Non-pigmented ciliary epithelial cell (primary cell): ENCODE results near the gene MSRB3.
"Not testable (repeated sequence)": the region's sequence is repeated elsewhere in the genome, so short reads cannot be mapped to it uniquely, and the experiment has no call there.

Experiments
- DNase-seq: peaks from one replicate; pipeline ENCODE4 v3.0.0-alpha.2; 2010; ENCODE audit warnings: low read depth

MSRB3 gene

GRCh38 chr12:65278576-65279368 is at the start of gene MSRB3:
TSS of gene MSRB3 (plus strand) at chr12:65278683. CDS start at chr12:65308580, 29,897 bp downstream.
- no peak for DNase-seq

DNA sequence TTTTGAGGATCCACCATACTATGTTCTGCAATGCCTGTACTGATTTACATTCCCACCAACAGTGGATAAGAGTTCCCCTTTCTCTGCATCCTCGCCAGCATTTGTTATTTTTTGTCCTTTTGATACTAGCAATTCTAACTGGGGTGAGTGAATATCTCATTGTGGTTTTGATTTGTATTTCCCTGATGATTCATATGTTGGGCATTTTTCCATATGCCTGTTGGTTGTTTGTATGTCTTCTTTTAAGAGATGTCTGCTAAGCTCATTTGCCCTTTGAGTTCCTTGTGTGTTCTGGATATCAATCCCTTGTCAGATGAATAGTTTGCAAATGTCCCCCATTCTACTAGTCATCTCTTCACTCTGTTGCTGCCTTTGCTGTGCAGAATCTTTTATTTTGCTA is 49.0 kb upstream of the MSRB3 start:
- DNase-seq: peak; percentile 57

DNA sequence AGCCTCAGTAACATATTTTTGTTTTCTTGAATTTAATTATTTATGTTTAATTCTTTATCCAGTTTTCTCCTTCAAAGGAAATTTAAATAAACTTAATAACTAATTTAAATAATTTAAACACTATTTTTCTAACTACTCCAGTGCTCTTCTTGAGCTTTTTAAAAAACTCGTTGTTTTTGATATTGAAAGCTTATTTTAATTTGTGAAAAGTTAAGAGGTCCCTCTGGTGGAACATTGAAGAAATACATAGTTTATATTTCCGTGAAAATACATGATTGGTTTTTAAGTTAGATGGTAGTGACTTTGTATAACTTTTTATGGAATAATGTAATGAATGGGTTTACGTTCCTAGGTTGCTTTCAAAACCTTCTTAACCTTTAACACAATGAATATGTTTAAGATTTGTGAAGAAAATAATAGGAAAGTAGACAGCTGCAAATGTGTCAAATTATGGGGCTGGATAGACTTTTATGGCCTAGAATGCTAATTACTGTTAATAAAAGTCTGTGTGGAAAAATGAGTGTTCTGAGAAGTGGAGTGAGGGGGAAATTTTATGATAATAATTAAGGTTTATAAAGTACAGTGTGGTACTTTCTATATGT is 45.9 kb upstream of the MSRB3 start:
- no peak for DNase-seq

GRCh38 chr12:65237153-65237552 is 41.3 kb upstream of the MSRB3 start:
- no peak for DNase-seq

DNA sequence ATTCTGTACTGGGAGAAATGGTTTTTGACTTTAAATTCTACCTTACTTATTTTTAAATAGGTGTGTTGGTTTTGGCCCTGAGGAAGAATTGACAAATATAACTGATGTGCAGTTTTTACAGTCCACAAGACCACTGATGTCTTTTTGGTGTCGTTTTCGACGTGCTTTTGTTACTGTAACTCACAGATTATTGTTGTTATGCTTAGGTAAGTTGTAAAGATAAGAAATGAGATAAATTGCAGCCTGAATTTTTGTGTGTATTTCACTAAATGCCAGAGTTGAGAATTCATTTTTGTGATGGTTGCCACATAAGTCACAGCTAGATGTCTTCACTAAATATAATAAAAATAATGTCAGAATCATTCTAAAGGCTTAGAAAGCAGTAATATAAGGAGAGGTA is 39.9 kb upstream of the MSRB3 start:
- no peak for DNase-seq

- DNase-seq: no peak
Observed at GRCh38 chr12:65248656-65249633, 29.5 kb upstream of the MSRB3 start.

- no peak for DNase-seq
Observed at GRCh38 chr12:65252515-65252914, 26.0 kb upstream of the MSRB3 start.

DNA sequence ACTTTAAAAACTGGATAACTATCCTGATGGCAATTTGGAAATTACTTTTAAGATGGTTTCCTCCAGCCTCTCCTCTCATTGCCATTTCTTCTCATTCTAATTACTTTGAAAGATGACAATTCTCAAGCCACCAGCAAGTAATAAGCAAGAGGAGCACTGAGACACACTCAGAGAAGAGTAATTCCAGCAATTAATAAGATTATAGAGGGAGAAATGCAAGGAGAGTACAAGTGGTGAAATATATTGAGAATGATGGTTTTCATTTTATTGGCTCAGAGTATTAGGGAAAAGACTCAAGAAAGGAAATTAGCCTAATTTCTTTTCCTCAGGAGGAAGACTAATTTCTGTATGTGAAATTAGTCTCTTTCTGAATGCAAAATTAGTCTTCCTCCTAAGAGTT is 20.5 kb upstream of the MSRB3 start:
- no peak for DNase-seq

GRCh38 chr12:65259501-65259900 is 19.0 kb upstream of the MSRB3 start:
- DNase-seq: no peak

GRCh38 chr12:65263777-65264176 is 14.7 kb upstream of the MSRB3 start:
- DNase-seq: no peak

DNA sequence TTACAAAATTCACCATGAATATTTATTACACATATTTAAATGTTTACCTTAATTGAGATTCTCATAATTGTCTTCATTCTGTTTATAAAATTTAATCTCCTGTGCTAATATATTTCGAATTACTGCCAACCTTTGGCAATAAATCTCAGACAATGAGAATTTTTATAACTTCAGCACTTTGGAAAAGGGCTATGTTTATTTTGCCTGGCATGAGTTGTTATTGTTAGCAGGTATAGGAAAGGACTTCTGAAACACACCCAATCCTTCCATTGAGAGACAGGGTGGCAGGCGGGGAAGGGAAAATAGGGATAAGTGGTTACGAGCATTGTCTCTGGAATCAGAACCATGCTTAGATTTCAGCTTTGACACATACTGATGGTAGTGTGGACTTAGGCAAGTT is 12.1 kb upstream of the MSRB3 start:
- no peak for DNase-seq

DNA sequence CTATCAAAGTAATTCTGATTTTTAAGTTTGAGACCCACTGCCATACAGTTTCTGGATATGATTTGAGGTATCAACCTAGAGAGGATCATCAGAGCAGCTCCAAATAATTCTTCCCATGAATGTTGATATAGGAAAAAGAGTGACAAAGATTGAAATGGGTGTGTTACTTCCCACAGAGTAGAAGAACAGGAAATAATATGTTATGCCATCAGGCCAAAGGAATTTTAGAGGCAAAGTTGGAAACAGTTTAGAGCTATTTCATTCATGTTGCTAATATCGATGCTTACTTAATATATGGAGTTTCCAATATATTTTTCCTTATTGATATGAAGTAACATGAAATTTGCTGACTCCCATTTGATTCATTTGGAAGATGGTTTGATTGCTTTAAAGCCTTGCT is 8.9 kb upstream of the MSRB3 start:
- no peak for DNase-seq

DNA sequence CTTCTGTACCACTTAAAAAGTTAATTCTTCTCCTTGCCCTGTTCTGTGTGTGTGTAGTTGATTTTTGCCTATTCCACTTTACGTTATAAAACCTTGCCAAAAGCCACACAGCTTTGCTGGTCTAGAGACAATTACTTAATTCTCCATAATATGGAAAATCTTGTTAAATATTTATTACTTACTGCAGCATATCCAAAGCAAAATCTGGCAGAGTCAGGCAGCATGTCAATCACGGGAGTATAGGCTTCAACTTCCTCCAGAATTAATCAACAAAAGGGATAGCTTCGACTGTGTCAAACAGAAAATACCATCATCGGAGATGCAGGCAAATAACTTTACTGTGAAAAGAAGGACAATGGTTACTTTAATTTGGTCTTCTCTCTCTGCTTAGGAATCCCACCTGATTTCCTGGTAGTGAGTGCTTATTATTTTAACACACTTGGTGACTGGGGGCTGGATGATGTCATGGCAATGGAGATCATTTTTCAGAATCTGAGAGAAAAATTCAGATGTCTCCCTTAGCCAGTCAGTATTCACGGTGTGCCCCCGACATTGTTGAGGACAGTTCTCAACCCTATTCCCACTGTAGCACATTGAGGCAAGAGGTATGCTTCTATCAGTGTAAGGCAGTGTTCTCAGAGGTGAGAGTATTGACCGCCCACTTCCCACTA is 3.7 kb upstream of the MSRB3 start:
- no peak for DNase-seq

DNA sequence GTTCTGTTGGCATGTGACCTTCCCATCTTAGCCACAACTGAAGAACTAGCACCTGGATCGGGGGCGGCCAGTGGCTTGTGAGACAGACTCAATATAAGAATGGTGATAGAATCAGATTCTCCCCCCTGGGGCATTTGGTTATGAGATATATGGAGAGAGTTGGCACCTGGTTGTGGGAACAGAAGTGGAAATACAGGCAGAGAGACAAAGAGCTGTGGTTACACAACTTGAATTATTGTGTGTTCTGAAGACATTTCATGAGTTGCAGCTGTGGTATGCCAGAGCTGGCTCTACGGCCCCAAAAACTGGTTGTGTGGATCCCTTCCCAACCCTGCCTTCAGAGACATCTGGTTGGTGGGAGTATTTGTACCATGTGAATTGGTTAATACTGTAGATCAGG is 2.9 kb upstream of the MSRB3 start:
- no peak for DNase-seq

GRCh38 chr12:65276916-65277530 is 1.5 kb upstream of the MSRB3 start:
- DNase-seq: no peak

DNA sequence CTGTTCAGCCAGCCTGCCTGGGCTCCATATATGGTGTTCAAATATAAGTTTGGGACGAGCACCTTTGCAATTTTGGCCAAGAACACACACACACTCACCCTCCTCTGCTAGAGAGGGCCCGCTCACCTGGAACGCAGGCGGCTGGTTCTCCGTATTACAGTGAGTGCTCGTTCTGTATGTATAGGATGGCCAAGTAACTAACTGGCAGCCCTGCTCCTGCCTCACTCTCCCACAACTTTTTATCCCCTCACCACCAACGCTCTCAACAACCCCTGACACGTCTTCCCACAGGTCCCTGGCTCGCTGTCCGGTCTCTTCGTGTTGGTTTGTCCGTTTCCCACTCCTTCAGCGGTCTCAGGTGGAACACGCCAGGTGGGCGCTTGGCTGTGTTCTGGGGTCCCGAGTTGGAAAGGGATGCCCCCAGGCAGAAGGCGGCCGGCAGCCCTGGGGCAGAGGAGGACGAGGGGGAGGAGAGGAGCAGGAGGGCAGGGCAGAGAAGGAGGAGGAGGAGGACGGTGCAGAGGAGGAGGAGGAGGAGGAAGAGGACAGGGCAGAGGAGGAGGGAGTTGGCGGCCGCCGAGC is 398 bp upstream of the MSRB3 start:
- DNase-seq: no peak

DNA sequence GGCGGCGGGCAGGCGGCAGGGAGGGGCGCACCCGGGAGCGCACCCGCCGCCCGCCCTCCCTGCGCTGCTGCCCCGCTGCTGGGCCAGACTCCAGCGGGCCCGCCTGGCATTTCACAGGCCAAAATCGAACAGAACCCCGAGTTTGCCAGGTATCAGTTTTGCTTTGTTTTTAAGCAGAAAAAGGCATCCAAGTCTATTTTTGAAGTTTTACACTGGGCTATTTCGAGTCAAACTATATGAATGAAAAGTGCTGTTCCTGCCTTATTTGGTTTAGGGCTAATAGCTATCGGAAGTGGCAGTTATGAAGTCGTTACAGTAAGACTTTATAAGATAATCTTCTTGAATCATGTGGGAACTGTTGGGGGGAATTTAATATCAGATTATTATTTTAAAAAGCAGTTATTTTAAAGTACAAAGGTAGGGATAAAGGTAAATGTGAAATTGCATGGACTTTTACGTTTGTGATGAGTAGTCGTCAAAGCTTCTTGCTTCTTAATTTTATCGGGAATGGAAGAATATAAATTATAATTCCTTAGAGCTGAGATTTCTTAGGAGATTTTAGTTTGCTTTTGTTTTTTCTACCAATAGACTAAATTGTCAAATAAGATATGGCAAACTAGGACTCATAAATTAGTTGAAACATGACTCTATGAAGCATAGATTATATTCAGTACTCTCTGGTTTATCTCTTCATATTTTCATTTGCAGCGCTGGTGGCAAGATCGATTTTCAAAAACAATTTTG is 1.1 kb downstream of the MSRB3 start:
- no peak for DNase-seq

DNA sequence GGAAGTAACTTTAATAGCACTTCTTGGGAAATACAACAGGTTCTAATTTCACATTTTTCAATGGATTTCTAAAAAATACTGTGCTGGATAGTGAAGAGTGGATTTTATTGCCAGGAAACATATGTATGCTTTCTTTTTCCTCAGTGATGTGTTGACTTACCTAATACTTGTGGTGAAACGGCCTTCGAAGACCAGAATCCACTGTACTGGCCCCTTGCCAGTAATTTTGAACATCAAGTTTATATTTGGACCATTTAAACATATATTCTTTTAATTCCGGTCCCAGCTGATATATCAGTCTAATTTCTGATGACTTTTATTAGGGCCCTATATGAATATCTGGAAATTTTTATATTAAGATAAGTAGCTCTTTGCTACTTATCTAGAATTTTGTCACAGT is 1.8 kb downstream of the MSRB3 start:
- DNase-seq: no peak

- no peak for DNase-seq
Observed at GRCh38 chr12:65282840-65283239, 4.4 kb downstream of the MSRB3 start.

- DNase-seq: not testable (repeated sequence)
Observed at GRCh38 chr12:65285532-65285931, 7.0 kb downstream of the MSRB3 start.

DNA sequence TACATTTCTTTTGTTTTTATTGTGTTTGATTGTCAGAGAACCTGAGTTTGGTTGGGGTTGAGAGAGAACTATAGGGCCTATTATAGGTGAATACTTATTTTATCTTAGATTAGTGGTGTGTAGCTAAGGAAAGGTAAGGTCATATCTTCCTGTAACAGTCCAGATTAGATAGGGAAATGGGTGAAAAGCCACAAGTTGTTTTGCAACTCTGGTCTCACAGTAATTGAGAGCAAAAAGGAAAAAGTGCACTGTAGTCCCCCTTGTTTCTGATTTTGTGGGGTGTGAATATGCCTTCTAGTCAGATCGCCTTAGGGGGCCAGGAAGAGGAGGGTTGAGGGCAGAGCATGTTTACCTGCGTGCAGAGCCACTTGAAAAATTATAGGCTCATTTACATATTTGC is 8.9 kb downstream of the MSRB3 start:
- DNase-seq: no peak
